H9 (cell line): ENCODE data around the gene PRKACG. TPM values are rescaled to one million over a fixed set of nuclear protein-coding genes. Genes with fewer than 3 reads are reported as not detected.

Experiments used
- DNase-seq: peaks from one replicate; pipeline ENCODE4 v3.0.0-alpha.2; 2017
- H2AFZ ChIP-seq: one replicate; pipeline ENCODE4 v1.6.1; 2013; ENCODE audit warnings: mild to moderate bottlenecking, low read length, control low read depth, moderate library complexity
- H2AK5ac ChIP-seq: 2 replicates; pipeline ENCODE4 v1.6.1; 2013; ENCODE audit warnings: low read length, control low read depth, mixed read lengths; ENCODE audit not compliant: insufficient read length
- H2BK120ac ChIP-seq: one replicate; pipeline ENCODE4 v1.6.1; 2013; ENCODE audit warnings: low read depth, mild to moderate bottlenecking, low read length, control low read depth, inconsistent platforms; ENCODE audit not compliant: poor library complexity, severe bottlenecking
- H2BK12ac ChIP-seq: 2 replicates; pipeline ENCODE4 v1.6.1; 2013; ENCODE audit warnings: low read length, control low read depth, mixed read lengths, low read depth; ENCODE audit not compliant: insufficient read length
- H2BK15ac ChIP-seq: 2 replicates; pipeline ENCODE4 v1.6.1; 2013; ENCODE audit warnings: low read depth, low read length, control low read depth
- H2BK20ac ChIP-seq: one replicate; pipeline ENCODE4 v1.6.1; 2013; ENCODE audit warnings: low read depth, mild to moderate bottlenecking, low read length, control low read depth, inconsistent platforms; ENCODE audit not compliant: poor library complexity, severe bottlenecking
- H2BK5ac ChIP-seq: 2 replicates; pipeline ENCODE4 v1.6.1; 2013; ENCODE audit warnings: low read length, control low read depth, mixed read lengths; ENCODE audit not compliant: insufficient read length
- H3K14ac ChIP-seq: 2 replicates; pipeline ENCODE4 v1.6.1; 2013; ENCODE audit warnings: low read length, control low read depth; ENCODE audit not compliant: insufficient read depth
- H3K18ac ChIP-seq: 2 replicates; pipeline ENCODE4 v1.6.1; 2013; ENCODE audit warnings: low read depth, mild to moderate bottlenecking, mixed read lengths, low read length, control low read depth; ENCODE audit not compliant: insufficient read length
- H3K23ac ChIP-seq: 2 replicates; pipeline ENCODE4 v1.6.1; 2013; ENCODE audit warnings: low read length, control low read depth, mixed read lengths, low read depth; ENCODE audit not compliant: insufficient read length
- H3K23me2 ChIP-seq: 2 replicates; pipeline ENCODE4 v1.6.1; 2013; ENCODE audit warnings: low read depth, mild to moderate bottlenecking, mixed read lengths, low read length, control low read depth; ENCODE audit not compliant: insufficient read length, poor library complexity, severe bottlenecking
- H3K27ac ChIP-seq: 2 replicates; pipeline ENCODE4 v1.5.1; 2013; ENCODE audit warnings: low read length, control low read depth, mixed read lengths, low read depth; ENCODE audit not compliant: insufficient read length
- H3K27me3 ChIP-seq: 2 replicates; pipeline ENCODE4 v1.6.1; 2013; ENCODE audit warnings: low read length, control low read depth, inconsistent platforms; ENCODE audit not compliant: insufficient read depth
- H3K4ac ChIP-seq: 2 replicates; pipeline ENCODE4 v1.6.1; 2013; ENCODE audit warnings: low read depth, mild to moderate bottlenecking, control low read depth, inconsistent platforms, low read length, moderate library complexity
- H3K4me1 ChIP-seq: 2 replicates; pipeline ENCODE4 v1.6.1; 2013; ENCODE audit warnings: low read length, control low read depth, inconsistent platforms; ENCODE audit not compliant: insufficient read depth
- H3K4me2 ChIP-seq: 2 replicates; pipeline ENCODE4 v1.6.1; 2013; ENCODE audit warnings: low read length, control low read depth, mixed read lengths; ENCODE audit not compliant: insufficient read length, insufficient read depth
- H3K56ac ChIP-seq: 2 replicates; pipeline ENCODE4 v1.6.1; 2013; ENCODE audit warnings: low read depth, mild to moderate bottlenecking, mixed read lengths, low read length, control low read depth; ENCODE audit not compliant: insufficient read length
- H3K79me1 ChIP-seq: 2 replicates; pipeline ENCODE4 v1.6.1; 2013; ENCODE audit warnings: low read depth, mild to moderate bottlenecking, moderate library complexity, low read length, control low read depth, inconsistent platforms; ENCODE audit not compliant: insufficient read depth, poor library complexity, severe bottlenecking
- H3K79me2 ChIP-seq: 2 replicates; pipeline ENCODE4 v1.6.1; 2013; ENCODE audit warnings: low read length, control low read depth, inconsistent platforms; ENCODE audit not compliant: insufficient read depth
- H3K9ac ChIP-seq: 2 replicates; pipeline ENCODE4 v1.6.1; 2013; ENCODE audit warnings: low read length, control low read depth, mixed read lengths; ENCODE audit not compliant: insufficient read length; ENCODE audit errors: extremely low read depth
- H3K9me3 ChIP-seq: one replicate; pipeline ENCODE4 v1.6.1; 2013; ENCODE audit warnings: low read depth, low read length, inconsistent platforms; ENCODE audit not compliant: control insufficient read depth
- H3T11ph ChIP-seq: one replicate; pipeline ENCODE4 v1.6.1; 2013; ENCODE audit warnings: mild to moderate bottlenecking, low read length, control low read depth, inconsistent platforms
- H4K20me1 ChIP-seq: one replicate; pipeline ENCODE4 v1.6.1; 2013; ENCODE audit not compliant: control insufficient read depth, insufficient read length, insufficient read depth
- H4K5ac ChIP-seq: 2 replicates; pipeline ENCODE4 v1.6.1; 2013; ENCODE audit warnings: low read depth, mild to moderate bottlenecking, mixed read lengths, low read length, control low read depth; ENCODE audit not compliant: insufficient read length
- H4K8ac ChIP-seq: replicated peaks from 2 replicates; pipeline ENCODE4 v1.6.1; 2013; ENCODE audit warnings: low read length, control low read depth, mixed read lengths, low read depth; ENCODE audit not compliant: insufficient read length
- H4K91ac ChIP-seq: 2 replicates; pipeline ENCODE4 v1.6.1; 2013; ENCODE audit warnings: low read depth, mild to moderate bottlenecking, moderate library complexity, mixed read lengths, low read length, control low read depth; ENCODE audit not compliant: insufficient read length
- H3K27ac Mint-ChIP-seq, 3 experiments: 2 replicates in 2 of 3; 3 replicates in 1 of 3; pipeline ENCODE4 v1.8.0; 2020 to 2021; ENCODE audit warnings: mixed read lengths in 3 of 3, mild to moderate bottlenecking in 1 of 3, moderate library complexity in 1 of 3
- H3K27me3 Mint-ChIP-seq: 2 replicates; pipeline ENCODE4 v1.8.0; 2021; ENCODE audit warnings: low read depth, mild to moderate bottlenecking, moderate library complexity, mixed read lengths
- H3K36me3 Mint-ChIP-seq, 3 experiments: 2 replicates in 2 of 3; 3 replicates in 1 of 3; pipeline ENCODE4 v1.8.0; 2020 to 2021; ENCODE audit warnings: low read depth in 3 of 3, mixed read lengths in 3 of 3; ENCODE audit not compliant: insufficient read depth in 1 of 3
- H3K4me1 Mint-ChIP-seq, 2 experiments: 2 replicates each; pipeline ENCODE4 v1.8.0; 2020; ENCODE audit warnings: mixed read lengths in 2 of 2
- H3K4me3 Mint-ChIP-seq, 2 experiments: 2 replicates in 1 of 2; 3 replicates in 1 of 2; pipeline ENCODE4 v1.8.0; 2020 to 2021; ENCODE audit warnings: mild to moderate bottlenecking in 2 of 2, mixed read lengths in 2 of 2, moderate library complexity in 1 of 2
- H3K9me3 Mint-ChIP-seq, 2 experiments: 2 replicates in 1 of 2; 3 replicates in 1 of 2; pipeline ENCODE4 v1.8.0; 2020; ENCODE audit warnings: mild to moderate bottlenecking in 2 of 2, mixed read lengths in 2 of 2, moderate library complexity in 1 of 2
- WGBS: extraction: QIAGEN DNeasy Blood & Tissue Kit; methylation state at CpG from one replicate; pipeline ENCODE4 v1.1.7; 2013; ENCODE audit warnings: missing lambda C conversion rate, low lambda C conversion rate, mixed read lengths; ENCODE audit not compliant: insufficient read length; ENCODE audit errors: extremely low coverage; 5-methylcytosine and 5-hydroxymethylcytosine counted together
- total RNA-seq: library from RNA; stranded (reverse); gene quantifications from 2 replicates; pipeline ENCODE4 v1.2.1, GENCODE V29; 2021
- TF ChIP-seq, protein P1 (sequence below): fragments of 200-600 bp; sonication (generic); conservative IDR thresholded peaks from 3 replicates; pipeline ENCODE4 v1.8.0; 2021; ENCODE audit warnings: antibody characterized with exemption, mild to moderate bottlenecking

Gene PRKACG
- total RNA-seq, 1 experiment from 2014 or later = not detected

DNA sequence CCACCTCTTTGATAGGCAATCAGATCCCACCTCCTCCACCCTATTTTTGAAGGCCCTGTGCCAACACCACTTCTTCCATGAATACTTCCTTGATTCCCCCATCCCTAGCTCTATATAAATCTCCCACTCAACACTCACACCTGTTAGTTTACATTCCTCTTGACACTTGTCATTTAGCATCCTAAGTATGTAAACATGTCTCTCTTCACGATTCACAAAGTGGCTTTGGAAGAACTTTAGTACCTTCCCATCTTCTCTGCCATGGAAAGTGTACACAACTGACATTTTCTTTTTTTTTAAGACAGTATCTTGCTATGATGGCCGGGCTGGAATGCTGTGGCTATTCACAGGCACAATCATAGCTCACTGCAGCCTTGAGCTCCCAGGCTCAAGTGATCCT is 20.2 kb upstream of the PRKACG start:
- no CpG with 5 or more reads among the region's 2 CpGs for WGBS
- no peak overlapping the region for H2BK120ac ChIP-seq
- no peak overlapping the region for H2AK5ac ChIP-seq
- TF ChIP-seq, protein P1, sequence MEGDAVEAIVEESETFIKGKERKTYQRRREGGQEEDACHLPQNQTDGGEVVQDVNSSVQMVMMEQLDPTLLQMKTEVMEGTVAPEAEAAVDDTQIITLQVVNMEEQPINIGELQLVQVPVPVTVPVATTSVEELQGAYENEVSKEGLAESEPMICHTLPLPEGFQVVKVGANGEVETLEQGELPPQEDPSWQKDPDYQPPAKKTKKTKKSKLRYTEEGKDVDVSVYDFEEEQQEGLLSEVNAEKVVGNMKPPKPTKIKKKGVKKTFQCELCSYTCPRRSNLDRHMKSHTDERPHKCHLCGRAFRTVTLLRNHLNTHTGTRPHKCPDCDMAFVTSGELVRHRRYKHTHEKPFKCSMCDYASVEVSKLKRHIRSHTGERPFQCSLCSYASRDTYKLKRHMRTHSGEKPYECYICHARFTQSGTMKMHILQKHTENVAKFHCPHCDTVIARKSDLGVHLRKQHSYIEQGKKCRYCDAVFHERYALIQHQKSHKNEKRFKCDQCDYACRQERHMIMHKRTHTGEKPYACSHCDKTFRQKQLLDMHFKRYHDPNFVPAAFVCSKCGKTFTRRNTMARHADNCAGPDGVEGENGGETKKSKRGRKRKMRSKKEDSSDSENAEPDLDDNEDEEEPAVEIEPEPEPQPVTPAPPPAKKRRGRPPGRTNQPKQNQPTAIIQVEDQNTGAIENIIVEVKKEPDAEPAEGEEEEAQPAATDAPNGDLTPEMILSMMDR = no peak
- no peak overlapping the region for H4K8ac ChIP-seq
- no peaks in the 10 kb centered on the region for H3K27me3 ChIP-seq
- no peak overlapping the region for H3K4ac ChIP-seq
- no peak overlapping the region for H2BK20ac ChIP-seq
- H3K9ac ChIP-seq = no peak overlapping the region
- H3T11ph ChIP-seq = no peak overlapping the region
- peaks cover 5% of the 10 kb centered on the region for H3K23me2 ChIP-seq
- Mint-ChIP-seq H3K9me3 (peaks cover 6 to 7% of the 10 kb centered on the region in 2 experiments; a peak in 4 of 5 replicates), H3K36me3 (peaks cover 4 to 6% (median 6%) of the 10 kb centered on the region in 3 experiments; a peak in 6 of 7 replicates), H3K27me3 (no peaks in the 10 kb centered on the region), H3K4me1 (peaks cover 11 to 24% of the 10 kb centered on the region in 2 experiments), H3K27ac (no peak overlapping the region), H3K4me3 (no peak overlapping the region)
- peaks cover 11% of the 10 kb centered on the region; the same call in 1 of the 2 replicates for H3K79me2 ChIP-seq
- no peak overlapping the region for H4K5ac ChIP-seq
- no peak overlapping the region for H4K91ac ChIP-seq
- H4K20me1 ChIP-seq = no peaks in the 10 kb centered on the region
- no peak for DNase-seq
- no peak overlapping the region for H3K18ac ChIP-seq
- H3K56ac ChIP-seq = no peak overlapping the region
- H3K4me1 ChIP-seq = no peaks in the 10 kb centered on the region
- H3K23ac ChIP-seq = no peak overlapping the region
- no peak overlapping the region for H3K27ac ChIP-seq
- no peak overlapping the region for H3K4me2 ChIP-seq
- H3K9me3 ChIP-seq = peaks cover 4% of the 10 kb centered on the region
- no peak overlapping the region for H2BK15ac ChIP-seq
- H3K14ac ChIP-seq = no peak overlapping the region
- no peak overlapping the region for H2BK5ac ChIP-seq
- H2AFZ ChIP-seq = no peak overlapping the region
- H2BK12ac ChIP-seq = no peak overlapping the region
- no peaks in the 10 kb centered on the region for H3K79me1 ChIP-seq
